HG03520 (cell line): ENCODE measurements around the gene C14orf180.

ENCODE experiments used
- ATAC-seq: cut with Tn5 transposase; IDR thresholded peaks from one replicate; pipeline ENCODE4 v1.9.1; 2021; ENCODE audit warnings: mild to moderate bottlenecking, moderate library complexity; ENCODE audit not compliant: unreplicated experiment

C14orf180 gene

DNA sequence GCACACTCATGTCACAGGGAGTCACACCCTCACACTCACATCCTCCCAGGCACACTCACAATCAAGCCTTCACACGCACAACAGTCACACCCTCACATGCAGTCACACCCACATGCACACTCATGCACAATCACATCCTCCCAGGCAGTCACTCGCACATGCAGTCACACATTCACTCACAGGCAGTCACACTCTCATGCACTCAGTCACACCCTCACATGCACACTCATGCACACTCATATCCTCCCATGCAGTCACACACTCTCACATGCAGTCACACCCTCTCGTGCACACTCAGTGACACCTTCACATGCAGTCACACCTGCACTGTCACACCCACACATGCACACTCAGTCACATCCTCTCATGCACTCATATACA lies 12.7 kb downstream of the C14orf180 start:
- ATAC-seq, result no peak

DNA sequence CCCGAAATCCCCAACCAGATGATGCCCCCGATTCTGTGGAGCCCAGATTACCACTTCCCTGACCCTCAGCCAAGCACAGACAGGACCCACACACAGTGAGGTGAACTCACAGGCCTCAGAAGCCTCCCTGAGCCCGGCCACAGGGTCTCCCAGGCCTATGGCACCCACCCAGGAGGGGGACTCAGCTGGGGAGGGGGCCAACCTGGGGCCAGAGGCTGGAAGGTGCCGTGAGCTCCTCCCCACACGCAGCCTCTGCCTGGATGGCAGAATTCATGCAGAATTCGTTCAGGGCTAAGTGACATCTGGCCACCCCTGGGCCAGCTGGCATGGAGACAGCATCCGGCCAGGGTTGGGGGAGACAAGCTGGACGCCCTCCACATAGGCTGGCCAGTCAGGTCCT lies 13.2 kb downstream of the C14orf180 start:
- ATAC-seq, result no peak

DNA sequence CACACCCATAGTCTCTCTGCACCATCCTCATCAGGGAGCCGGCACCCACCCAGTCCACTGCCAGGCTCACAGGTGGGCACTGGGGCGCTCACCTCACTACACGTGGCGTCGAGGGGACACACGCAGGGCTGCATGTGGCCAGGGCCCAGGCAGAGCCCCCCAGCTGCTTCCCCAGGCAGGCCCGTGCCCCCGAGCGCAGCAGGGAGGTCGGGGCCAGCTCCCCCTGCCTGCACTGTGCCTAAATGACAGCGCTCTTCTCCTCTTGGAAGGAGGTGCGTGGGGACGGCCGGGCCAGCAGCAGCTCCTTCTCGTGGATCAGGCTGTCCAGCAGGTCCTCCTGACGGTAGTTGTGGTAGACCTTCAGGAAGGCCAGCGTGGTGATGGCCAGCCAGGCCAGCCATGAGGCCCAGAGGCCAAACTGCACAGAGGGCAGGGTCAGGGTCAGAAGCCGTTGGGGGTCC lies 13.7 kb downstream of the C14orf180 start:
- no peak for ATAC-seq

GRCh38 chr14:104593710-104594136 lies 14.2 kb downstream of the C14orf180 start:
- ATAC-seq, result no peak

- no peak for ATAC-seq
These were observed 14.9 kb downstream of the C14orf180 start for GRCh38 chr14:104594310-104595046.

DNA sequence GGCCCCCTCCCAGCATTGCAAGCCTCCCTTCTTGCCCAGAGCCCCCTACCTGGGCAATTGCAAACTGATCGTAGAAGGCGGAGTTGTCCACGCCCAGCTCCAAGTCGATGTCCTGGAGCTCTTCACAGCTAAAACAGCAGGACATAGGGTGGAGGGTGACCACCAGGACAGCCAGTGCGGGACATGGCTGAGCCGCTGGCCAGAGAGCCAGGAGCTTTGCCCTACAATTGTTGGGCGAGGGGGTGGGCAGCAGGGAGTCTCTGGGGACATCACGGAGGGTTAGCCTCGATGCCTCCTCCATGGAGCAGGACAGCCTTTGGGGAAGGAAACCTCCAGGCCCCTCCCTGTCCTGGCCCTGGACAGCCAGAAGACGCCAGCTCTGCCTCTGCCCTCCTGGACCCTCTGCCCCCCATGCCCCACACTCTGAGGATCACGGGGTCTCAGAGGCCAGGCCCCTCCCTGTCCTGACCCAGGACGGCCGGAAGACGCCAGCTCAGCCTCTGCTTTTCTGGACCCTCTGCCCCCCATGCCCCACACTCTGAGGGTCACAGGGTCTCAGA lies 15.6 kb downstream of the C14orf180 start:
- no peak for ATAC-seq

DNA sequence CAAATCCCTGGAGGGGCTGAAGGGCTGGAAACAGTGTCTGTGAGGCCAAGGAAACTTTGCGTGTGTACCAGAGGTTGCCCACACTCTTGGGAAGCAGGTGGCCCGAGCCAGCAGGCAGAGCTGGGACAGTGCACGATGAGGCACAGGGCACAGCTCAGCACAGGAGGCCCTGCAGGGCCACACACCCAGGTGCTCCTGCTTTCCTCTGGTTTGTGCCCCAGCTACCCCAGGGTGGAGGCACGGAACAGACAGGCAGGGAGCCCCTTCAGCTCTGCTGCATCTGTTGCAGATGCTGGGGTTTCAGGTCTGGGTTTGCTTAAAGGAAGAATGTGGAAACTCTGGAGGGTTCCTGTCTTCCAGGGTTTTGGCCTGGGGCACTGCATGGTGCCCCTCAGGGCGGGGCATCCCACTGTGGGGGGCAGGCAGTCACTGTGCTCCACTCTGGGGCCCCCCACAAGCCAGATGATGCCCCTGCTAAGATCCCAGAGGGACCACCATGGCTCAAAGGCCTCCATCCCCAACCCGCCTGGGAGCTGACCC lies 16.4 kb downstream of the C14orf180 start:
- ATAC-seq, result no peak

DNA sequence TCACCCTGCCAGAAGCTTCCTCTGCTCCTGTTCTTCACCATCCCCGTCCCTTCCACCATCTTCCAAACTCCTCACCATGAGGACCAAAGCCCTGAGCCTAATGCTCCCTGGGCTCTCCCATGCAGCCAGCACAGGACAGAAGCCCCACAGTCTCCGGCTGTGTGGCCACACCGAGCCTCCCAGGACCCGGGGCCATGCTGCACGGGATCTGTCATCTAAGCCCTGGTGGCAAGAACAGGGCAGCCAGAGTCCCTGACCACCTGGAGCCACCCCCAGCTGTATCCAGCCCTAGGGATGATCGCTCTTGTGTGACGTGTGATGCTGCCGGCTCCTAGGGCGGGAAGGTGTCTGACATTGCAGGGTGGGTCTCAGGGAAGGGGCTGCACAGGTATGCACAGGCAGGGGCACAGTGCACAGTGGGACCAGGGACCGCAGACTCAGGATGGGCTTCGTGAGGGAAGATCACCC lies 16.9 kb downstream of the C14orf180 start:
- no peak for ATAC-seq

DNA sequence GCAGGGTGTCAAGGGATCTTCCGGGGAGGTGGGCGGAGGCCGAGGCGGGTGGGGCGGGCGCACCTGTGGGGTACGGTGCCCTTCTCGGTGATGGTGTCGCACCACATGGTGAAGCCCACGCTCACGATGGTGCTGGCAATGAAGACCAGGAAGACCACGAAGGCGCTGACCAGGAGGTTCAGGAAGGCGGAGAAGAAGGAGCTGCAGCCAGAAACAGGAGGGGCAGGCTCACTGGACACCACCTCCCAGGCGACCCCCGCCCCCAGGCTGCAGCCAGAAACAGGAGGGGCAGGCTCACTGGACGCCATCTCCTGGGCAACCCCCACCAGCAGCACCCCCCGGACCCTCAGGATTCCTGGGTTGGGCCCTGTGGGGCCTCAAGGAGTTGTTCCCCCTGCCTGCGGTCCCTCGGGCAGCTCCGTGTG lies 17.4 kb downstream of the C14orf180 start:
- ATAC-seq, result no peak

DNA sequence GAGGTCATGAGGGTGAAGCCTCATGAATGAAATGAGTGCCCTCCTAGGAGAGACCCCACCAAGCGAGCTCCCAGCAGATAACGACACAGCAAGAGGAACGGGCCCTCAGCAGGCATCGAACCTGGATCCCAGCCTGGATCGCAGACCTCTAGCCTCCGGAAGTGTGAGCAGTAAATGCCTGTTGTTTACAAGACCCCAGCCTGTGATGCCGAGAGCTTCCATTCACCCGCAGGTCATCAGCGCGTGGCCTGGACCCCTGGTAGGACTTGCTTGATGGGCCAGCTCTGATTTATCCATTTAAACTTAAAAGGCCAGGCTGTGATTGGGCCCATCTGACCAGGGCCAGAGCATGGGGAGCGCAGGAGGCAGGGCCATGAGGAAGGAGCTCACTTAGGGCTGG lies 18.0 kb downstream of the C14orf180 start:
- ATAC-seq, result no peak

DNA sequence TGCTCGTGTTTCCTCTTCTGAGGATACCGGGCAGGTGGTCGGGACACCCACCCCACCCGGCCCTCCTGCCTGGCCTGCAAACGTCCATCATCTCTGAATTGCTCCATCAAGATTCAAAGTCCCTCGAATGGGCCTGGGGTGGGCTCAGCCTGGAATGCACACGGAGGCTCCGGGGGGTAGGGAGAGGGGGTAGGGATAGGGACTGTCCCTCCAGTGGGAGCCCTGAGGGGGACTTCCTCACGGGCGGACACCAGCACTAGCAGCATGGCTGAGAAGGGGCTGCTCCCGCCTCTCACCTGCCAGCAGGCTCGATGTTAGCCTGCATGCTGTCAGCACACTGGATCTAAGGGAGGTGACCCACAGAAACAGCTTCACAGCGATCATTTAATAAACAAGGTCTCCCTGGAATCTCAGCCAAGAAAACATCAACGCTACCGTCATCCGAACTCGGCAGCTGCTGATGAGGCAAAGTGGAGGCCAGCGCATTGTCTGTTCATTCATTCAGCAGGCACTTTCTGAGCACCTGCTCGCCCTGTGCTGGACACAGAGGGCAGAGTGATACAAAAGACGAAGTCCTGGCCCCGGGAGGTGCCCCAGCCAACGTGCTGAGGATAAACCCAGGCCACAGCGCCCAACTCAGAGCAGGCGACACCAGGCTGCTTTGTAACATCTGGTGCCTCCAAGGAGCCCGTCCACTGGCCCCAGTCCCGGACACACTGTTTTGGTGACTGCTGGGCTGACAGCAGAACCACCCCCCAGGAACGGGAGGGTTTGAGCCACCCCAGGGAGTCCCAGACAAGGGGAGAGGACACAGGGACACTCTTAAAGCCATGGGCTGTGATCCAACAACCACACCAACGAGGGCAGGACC lies 18.7 kb downstream of the C14orf180 start:
- ATAC-seq, result no peak

- ATAC-seq, result no peak
These were observed 19.3 kb downstream of the C14orf180 start for GRCh38 chr14:104598910-104599273.

DNA sequence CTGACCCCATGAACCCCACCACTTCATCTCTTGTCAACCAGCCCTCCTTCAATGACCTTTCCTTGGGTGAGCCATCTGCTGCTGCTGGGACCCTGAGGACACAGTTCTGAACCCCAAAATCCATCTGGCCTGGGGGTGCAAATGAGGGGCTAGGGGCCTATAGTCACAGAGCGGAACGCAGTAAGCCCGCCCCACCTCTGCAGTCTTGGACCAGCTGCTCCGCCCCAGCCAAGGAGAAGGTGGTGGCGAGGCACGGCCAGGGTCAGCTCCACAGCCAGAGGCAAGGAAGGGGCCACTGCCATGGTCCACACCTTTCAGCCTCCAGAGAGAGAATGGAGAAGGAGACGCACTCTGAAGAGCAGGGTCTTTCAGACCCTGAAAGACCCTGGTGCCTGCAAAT lies 19.9 kb downstream of the C14orf180 start:
- no peak for ATAC-seq

DNA sequence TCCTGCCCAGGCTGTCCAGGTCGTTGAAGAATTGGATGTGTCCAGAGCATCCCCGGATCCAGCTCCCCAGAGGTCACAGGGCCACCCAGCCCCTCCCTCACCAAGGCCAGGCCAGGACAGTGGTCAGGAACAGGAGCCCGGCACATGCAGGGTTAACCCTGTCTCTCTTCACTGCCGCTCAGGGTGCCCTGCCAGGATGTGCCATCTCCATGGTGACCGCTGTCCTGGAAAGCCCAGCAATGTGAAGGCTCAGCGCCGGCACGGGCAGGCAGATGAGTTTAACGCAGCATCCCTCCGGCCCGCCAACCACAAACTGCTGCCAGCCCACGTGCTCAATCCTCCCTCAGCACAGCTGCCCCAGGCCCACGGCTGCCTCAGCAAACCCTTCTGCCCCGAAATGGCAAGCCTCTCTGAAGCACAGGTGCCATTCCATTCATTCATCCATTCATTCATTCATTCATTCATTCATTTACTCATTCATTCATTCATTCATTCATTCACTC lies 20.6 kb downstream of the C14orf180 start:
- ATAC-seq, result no peak

DNA sequence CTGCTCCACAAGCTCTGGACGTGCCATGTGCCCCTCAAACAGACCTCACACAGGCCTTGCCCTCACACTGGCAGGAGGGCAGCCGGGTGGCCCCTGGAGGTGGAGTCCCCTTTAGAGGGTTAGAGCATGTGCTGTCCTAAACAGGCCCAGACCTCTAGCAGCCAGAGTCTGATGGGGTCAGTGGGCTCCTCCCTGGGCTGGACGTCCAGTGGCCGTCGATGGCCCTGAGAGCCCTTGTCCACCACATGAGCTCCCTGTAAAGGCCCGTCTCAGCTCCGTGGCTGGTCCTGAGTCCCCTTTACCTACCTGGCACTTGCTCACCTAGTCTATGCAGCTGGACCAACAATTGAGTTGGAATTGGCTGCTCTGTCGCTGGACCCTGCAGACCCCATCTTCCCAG lies 21.2 kb downstream of the C14orf180 start:
- no peak for ATAC-seq

DNA sequence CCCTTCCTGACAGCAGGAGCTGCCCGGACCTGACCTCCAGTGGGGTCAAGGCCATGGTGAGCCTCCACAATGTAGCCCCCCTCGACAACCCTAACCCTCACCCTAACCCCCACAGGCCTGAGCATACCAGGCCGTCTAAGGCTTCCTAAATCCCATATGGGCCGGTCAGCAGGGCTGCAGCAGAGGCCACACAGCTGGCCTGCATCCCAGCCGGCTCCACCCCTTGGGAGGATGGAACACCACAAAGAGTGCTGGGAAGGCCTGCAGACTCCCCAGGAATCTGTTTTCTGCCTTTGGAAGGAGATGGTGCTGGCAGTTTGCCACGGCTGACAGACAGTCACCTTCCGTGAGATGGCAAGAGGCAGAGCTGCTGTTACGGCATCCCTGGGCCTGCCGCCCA lies 22.2 kb downstream of the C14orf180 start:
- ATAC-seq, result no peak

DNA sequence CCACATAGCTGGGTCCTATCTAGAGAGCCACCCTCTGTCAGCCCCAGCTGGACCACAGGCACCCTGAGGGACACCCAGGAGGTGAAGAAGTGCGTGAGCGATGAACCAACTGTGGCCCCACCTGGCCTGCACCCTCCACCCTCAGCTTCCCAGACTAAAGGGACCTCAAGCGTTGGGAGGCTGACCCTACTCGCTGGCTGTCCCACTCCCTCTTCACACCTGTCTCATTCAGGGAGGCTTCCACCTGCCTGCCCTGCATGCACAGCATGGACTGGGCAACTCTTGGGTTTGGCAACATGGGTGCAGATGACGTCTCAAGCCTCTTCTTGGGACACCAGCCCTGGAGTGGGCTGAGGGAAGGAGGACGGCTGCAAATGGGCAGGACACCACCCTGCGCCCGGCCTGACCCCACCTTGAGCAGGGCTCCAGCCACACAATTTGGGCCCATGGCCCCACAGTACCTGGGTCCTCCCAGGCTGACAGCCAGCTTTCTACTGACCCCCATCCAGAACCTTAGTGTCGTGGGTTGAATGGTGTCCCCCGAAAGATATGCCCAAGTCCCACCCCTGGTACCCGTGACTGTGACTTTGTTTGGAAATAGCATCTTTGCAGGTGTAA lies 22.9 kb downstream of the C14orf180 start:
- ATAC-seq, result no peak

GRCh38 chr14:104602933-104603325 lies 23.4 kb downstream of the C14orf180 start:
- no peak for ATAC-seq

DNA sequence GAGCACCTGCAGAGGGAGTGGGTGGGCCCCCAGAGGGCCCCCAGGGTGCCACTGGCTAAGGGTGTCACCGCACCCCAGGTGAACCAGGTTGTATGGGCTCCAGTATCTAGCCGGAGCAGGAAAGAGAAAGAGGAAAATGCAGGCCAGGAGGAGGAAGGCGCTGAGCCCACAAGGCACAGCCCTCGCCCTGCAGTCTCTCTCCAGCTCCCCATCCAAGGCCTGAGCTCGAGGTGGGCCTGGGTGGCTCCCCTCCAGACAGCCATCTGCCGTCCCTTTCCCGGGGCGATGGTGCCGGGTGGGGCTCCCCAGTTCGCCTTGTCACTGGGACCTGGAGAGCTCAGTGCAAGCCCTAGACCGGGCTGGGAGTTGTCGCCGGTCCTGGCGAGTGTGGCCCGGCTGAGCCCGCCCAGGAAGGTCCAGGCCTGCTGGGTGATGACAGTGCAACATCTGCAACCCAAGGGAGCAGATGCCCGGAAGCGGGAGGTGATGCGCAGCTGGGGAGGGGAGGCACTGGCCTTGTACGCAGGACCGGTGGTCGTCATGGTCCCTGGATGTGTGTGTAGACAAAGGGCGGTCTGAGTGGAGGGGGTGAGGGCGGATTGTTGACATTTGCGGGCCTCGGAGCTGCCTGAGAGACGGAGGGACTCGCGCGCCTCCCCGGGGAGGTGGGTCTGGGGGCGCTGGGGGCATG lies 24.3 kb downstream of the C14orf180 start:
- ATAC-seq, result no peak
